DMS 273 (cell line): Measurements from ENCODE around the gene ITGAV.

Experiments used
- DNase-seq: peaks from one replicate; lab custom pipeline; 2025; ENCODE audit not compliant: unreplicated experiment; lab: John Stamatoyannopoulos, UW

The ITGAV gene

DNA sequence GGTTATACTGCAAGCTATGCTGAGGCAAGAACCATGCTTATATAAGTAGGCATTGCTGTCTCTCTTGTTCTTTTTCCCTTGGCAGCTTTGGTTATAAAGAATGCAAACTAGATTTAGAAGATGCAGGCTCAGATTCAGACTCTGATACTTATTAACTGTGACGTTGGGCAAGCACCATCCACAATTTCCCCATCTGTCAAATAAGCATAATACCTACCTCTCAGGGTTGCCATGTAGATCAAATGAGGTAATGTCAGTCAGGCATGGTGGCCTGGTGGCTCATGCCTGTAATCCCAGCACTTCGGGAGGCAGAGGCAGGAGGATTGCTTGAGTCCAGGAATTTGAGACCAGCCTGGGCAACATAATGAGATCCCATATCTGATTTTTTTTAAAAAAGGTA lies 21.7 kb downstream of the ITGAV start:
- DNase-seq: peak; percentile 4

DNA sequence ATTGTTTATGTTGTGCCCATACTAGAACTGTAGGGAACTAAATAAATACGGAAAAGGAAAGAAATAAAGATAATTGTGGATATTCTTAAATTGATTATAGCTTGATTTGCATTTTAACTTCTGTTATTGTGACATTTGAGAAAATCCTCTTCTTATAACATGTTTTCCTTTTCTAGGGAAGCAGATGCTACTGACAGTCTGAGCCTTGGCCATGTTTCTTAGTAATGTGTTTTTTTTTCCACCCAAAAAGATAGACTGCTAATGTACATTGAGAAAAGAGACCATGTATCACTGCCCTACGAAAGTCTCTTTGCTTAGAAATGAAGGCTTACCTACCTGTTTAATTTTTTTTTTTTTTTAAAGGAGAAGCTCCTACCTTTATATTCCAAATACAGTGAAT lies 22.2 kb downstream of the ITGAV start:
- DNase-seq: no peak

DNA sequence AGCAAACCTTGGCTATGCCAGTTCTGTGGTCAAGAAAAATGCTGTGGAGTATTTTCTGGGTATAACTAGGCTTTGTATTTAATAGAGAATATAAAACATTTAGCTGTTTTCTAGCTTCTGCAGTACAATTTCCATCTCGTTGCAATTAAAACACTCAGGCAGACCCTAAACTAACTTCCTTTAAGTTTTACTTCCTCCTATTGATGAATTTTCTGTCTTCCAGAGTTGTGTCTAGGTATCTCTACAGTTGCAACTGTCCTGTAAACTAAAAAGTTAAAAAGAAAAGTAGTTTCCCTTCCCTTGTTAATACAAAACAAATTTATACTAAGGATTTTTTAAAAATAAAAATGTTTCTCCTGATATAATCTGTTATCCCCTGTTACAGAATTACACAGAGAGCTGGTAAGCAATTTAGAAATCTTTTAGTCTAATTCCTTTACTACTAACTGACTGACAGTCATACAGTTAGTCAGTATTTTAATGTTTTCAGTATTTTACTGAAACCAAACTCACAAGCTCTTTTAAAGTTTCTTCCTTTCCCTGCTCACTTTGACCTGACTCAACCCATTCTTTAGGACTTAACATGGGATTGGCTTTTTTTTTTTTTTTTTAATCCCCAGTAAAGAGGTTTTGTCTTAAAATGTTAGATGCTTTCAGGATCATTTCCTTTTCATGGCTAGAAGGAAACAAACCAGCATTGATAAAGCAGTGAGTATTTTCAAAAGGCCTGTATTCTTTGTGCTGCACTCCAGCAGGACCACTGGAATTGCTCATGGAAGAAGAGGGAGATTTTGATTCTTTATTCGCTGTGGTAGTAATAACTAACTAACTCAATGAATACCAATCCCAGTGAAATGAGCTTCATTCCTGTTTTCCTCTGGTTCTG lies 22.9 kb downstream of the ITGAV start:
- no peak for DNase-seq

DNA sequence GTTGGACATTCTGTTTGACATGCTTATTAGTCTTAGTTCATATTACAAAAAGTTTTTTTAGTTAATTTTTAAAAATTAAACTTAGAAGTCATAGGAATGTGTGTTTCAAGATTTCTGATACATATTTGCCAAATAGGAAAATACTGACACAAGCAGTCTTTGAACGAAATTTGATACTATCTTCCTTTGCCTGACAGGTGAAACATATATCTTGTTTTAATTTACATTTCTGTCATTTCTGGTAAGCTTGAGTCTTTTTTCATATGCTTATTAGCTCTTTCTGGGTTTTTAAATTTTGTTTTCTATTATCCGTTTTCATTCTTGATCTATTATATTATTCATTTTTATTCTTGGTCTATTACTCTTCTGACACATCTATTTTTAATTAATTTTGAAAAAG lies 24.5 kb downstream of the ITGAV start:
- no peak for DNase-seq

DNA sequence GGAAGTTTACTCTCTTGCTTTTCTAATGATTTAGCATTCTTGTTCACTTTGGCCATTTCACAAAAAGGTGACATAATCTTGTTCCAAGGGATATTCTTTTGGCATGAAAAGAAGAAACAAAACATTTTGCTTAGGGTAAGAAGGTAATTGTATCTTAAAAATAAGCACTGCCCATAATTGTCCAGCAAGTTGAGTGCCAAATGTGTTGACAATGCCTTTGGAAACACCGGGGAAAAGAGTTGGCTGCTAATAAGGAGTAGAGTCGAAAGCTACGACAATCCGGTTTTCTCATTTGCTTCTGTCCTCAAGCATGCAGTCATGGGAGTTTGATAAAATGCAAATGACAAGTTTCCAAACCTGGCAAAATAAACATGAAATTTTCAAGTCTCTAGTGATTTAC lies 27.3 kb downstream of the ITGAV start:
- no peak for DNase-seq

DNA sequence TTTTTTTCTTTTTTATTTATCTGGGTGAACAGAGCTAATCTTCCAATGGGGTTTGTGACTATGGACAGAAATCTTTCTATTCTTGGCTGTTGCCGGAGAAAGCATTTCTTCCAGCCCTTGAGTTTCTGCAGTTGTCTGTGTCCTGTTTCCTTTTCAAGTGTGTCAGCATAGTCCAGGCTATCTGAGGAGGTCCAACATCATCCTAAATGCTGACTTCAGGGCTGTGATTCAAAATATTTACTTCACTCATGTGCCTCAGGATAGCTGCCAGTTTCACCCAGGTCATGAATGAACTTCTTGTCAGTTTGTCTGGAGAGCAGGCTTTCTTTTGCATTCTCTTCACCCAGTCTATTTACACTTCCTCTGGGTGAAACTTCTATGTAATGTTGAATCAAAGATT lies 27.9 kb downstream of the ITGAV start:
- no peak for DNase-seq

DNA sequence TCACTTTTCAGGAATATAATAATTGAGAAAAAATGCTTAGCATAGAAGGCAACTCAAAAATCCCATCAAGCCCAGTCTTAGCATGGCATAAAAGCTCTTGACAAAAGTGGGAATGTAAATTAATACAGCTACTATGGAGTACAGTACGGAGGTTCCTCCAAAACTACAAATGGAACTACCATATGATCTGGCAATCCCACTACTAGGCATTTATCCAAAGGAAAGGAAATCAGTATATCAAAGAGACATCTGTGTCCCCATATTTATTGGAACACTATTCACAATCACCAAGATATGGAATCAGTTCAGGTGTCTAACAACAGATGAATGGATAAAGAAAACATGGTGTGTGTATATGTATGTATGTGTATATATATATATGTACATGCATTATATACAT lies 28.8 kb downstream of the ITGAV start:
- DNase-seq: no peak

DNA sequence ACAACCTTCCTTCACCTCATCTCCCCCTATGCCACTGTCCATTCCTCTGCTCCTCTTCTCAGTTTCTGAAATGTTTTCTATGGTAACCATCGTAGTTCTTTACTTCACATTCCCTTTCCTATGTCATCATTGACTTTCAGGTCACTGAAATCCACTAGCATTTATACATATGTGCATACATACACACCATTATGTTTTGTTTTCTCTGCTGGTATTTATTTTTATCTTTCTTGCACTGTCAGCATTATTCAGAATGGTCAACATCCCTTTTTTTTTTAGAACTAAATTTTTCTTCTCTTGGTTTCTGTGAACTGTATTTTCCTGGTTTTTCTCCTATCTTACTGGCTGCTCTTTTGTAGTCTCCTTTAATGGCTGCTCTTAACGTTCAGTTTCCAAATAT lies 33.2 kb downstream of the ITGAV start:
- DNase-seq: no peak

DNA sequence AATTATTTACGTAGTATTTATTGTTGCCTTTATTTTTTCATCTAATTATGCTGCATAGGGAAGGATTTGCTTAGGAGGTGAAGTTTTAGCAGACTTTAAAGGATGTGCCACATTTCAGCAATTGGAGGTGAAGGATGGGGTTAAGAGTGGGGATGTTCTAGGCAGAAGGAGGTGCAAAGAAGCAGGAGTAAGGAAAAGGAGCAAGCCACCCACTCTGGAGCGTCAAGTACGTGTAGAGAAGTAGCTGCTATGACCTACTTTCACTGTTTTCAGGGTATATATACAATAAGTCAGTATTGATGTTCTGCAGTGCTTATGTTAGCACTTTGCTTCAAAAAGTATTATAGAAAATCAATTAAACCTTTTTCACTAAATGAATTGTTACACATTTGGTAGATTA lies 34.4 kb downstream of the ITGAV start:
- DNase-seq: no peak

DNA sequence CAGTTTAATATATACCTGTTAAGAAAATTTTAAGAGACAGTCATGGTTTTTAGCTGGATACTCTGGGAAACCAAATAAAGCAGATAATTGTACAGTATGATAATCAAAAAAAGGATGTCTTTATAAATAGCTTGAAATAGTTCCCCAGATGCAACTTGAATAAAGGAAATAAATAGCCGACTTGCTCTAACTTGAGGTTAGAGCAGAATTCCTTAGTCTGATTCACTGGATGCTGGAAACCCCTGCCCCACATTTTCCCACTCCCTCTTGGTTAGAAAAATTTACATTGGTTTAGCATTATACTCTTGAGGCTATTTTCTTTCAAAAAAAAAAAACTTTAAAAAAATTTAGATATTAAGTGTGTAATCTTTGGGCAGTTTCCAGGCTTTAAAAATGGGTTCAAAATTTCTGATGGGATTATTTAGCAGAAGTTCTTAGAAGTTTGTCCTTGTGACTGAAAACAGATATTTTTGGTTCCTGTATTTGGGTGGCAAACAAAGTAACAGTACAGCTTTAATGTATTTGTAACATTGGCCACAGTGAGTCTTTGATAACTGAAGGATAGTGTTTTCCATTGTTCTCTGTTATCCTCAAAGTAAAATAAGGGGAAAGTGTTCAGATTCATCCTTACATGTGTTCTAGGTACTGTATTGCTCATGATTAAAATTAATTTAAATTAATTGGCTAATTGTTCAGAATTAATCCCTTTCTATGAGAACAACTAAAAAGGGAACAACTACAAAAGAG lies 39.6 kb downstream of the ITGAV start:
- DNase-seq: no peak

DNA sequence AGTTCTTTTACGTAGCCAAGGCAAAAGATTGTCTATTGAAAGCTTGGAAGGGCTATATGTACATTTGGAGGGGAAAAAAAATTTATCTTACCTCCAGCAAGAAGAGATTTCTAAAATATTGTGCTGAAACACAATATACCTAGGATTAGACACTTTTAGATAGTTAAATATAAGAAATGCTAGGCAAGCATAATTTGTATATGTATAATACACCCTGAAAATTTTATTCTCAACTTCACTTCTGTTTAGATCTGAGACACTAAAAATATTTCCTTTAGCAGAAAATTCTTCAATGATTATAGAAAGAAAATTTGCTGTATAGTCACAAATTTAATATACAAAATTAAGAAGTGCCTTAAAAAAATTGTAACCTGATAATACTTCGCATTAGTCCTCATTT lies 42.6 kb downstream of the ITGAV start:
- no peak for DNase-seq

DNA sequence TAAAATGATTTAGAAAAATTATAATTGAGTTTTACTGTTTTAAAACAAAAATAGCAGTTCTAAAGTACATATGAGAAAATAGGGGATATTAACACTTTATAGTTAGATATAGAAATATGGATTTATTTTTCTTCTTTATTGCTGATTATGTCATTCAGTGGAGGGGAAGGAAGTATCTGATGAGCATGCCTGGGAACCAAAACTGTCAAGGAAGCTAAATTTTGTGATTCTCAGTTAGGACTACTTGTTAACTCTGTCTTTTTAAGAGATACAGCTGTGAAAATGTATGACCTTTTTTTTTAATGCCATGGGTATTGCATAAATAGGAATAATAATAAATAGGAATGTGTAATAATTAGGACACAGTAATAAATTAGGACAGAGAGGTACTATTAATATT lies 44.8 kb downstream of the ITGAV start:
- no peak for DNase-seq

DNA sequence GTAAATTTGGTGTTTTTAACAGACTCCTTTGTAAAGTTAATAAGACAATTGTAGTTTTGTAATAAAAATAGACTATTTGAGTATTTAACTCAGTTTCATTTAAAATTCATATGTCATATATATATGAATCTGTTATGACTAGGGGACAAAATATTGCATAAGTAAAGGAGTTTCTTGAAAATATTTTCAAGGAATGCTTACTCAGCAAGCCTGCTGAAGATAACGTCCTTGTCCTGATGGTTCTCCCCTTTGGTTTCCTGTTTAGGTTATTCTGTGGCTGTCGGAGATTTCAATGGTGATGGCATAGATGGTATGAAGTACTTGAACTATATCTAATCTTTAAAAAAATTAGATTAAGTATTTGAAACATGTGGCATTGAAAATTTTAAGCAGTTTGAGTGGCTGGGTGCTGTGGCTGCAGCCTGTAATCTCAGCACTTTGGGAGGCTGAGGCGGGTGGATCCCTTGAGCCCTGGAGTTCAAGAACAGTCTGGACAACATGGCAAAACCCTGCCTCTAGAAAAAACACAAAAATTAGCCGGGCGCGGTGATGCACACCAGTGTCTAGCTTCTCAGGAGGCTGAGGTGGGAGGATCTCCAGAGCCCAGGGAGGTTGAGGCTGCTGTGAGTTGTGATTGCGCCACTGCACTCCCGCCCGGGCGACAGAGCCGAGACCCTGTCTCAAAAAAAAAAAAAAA lies 47.1 kb downstream of the ITGAV start:
- DNase-seq: no peak

DNA sequence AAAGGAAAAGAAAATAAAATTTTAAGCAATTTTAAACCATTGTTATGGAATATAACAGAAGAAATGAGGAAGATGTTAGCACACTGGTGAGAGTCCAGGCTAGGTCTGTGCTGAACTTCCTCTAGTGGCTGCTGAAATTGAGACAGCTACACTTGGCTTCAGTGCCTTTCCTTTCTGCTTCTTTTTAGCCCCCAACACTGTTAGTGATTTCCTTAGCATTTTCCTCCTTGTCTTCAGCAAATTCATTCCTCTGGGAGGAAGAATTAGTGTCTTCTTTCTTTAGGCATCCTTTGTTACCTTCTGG lies 47.6 kb downstream of the ITGAV start:
- no peak for DNase-seq

DNA sequence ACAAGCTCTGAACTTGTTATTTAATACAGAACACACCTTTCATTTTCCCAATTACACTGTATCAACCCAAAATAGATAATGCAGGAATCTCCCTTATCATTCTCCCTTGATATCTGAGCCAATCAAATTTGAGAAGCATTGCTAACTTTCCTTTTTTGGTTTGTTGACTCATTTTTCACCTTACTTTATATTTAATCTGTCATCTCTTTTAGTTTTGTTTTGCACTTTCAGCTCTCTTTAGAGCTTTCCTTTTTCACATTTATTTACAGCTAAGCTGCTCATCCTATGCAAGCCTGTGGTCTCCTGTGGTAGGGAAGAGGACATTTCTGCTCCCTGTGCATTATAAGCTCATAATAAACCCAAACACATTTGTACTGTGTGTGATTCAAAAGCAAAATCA lies 50.1 kb downstream of the ITGAV start:
- DNase-seq: no peak

DNA sequence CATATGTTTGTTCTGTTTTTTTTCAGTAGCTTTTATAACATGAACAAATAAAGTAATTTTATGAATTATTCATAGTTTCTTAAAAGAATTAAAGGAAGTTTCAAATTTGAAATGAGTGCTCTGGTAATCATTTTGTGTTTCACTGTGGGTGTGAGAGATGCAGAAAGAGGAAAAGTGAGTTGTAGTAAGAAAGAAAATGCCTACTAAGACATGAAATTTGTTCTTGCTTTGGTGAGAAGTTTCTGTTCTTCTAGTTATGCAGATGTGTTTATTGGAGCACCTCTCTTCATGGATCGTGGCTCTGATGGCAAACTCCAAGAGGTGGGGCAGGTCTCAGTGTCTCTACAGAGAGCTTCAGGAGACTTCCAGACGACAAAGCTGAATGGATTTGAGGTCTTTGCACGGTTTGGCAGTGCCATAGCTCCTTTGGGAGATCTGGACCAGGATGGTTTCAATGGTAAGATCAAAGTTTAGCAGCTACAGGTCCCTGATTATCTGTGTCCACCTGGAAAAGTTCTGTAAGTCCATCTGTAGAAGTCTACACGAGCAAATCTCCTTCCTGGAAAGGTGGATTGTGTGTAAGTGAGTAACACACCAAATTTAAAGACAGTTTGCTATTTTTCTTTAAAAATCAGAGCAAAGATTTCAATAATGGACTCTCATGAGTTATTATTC lies 51.4 kb downstream of the ITGAV start:
- DNase-seq: no peak

DNA sequence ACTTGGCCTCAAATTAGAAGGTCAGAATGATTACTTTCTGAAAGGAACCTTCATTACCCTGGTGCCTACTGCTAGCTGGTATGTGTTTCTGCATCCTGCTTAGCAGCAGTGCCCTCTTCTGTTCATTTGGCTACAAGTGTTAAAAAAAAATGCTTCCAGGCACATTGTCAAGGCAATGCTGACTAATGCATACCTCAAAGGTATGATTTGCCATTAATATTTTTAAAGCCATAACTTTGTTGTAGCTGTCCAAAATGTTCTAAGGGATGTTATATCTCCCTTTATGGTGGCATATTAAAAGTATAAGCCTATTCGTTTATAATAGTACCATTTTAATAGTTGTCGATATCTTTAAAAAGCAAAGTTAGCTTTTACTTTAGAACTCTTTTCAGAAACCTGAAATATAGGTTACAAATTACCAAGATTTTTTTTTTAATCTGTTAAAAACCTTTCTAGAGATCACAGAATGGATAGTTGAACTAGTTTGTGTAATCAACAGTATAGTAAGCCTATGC lies 52.0 kb downstream of the ITGAV start:
- peak; percentile 67 for DNase-seq

DNA sequence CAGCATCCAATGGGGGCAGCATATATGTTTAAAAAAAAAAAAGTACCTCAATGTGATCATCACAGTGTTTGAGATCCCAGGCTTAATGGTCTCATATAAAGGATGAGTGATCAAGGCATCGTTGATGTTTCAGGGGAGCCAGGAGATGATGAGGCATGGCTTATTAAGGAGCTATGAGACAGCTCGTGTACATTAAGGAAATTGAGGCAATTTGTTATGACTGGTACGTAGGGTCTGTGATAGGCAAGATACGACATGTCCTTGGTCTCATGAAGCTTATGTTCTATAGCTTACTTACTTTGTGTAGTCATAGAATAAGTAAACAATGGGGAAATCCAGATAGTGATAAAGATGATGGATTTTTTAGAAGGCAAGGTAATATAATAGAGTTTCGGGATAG lies 54.9 kb downstream of the ITGAV start:
- DNase-seq: no peak

DNA sequence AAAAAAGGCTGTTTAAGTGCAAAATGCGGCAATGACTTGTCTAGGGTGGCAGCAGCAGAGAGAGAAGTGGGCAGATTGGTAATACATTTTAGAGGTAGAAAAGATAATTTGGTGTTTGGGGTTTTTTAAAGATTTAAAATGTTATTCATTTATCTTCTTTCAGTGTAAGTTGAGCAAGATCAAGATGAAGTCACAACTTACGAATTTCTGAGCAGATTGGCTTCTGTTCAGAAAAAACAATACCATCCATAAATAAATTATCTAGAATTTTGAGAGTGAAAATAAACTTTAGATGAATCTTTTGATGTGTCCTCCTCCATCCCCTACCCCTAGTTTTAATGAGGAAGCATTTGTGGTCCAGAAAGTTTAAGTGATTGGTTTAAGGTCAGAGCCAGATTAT lies 56.1 kb downstream of the ITGAV start:
- DNase-seq: no peak

DNA sequence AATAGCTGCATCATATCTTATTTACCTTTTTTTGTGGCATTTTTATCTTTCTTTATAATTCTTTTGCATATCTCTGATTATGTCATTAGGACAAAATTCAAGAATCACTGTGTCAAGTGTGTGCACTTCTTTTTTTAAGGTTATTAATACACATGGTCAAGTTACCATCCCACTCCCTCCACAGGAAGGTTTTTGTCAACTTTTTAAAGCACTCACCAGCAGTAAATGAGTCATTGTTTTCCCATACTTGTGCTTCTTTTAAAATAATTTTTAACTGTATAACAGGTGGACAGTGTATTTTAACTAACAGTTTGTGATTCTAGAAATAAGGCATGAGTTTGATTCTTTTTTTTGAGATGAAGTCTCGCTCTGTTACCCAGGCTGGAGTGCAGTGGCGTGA lies 58.3 kb downstream of the ITGAV start:
- no peak for DNase-seq

DNA sequence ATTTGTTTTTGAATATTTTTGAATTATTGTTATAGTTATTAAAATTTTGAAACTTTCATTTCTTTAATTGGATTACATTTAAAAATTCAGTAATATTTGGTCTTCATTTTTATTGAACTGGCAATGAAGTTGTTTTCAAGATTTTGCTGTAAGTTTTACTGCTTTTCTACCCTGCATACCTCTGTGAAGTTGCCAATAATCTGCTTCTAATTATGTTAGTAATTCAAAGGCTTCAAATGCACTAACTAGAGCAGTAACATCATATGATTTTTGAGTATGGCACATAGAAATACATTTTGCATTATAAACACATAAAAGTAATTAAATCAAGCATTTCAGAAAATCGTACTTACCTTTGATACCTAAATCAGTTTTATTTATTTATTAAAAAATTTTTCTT lies 63.7 kb downstream of the ITGAV start:
- DNase-seq: no peak
